ENCODE measurements around the gene TMEM200B.
"Not testable (repeated sequence)": the region's sequence is repeated elsewhere in the genome, so short reads cannot be mapped to it uniquely, and the experiment has no call there.

Gene TMEM200B

GRCh38 chr1:29105822-29106221, 17.9 kb downstream of the TMEM200B start:
- DNase-seq = no peak

GRCh38 chr1:29100487-29100886, 23.2 kb downstream of the TMEM200B start:
- DNase-seq = no peak

- no peak for DNase-seq
Observed at GRCh38 chr1:29099286-29099685, 24.4 kb downstream of the TMEM200B start.

GRCh38 chr1:29096231-29096886, 27.3 kb downstream of the TMEM200B start:
- DNase-seq = no peak

- no peak for DNase-seq
Observed at GRCh38 chr1:29094954-29095353, 28.7 kb downstream of the TMEM200B start.

- DNase-seq = no peak
Observed at GRCh38 chr1:29094433-29094832, 29.3 kb downstream of the TMEM200B start.

- DNase-seq = not testable (repeated sequence)
Observed at GRCh38 chr1:29092704-29093103, 31.0 kb downstream of the TMEM200B start.

- no peak for DNase-seq
Observed at GRCh38 chr1:29090937-29091618, 32.6 kb downstream of the TMEM200B start.

GRCh38 chr1:29084196-29084521, 39.5 kb downstream of the TMEM200B start:
- peak; percentile 21 to 38 for DNase-seq

GRCh38 chr1:29083317-29084195, 40.1 kb downstream of the TMEM200B start:
- DNase-seq = peak in 1 of 2 experiments; percentile 21

GRCh38 chr1:29082519-29082918, 41.2 kb downstream of the TMEM200B start:
- DNase-seq = no peak

GRCh38 chr1:29081201-29081600, 42.5 kb downstream of the TMEM200B start:
- DNase-seq = no peak

- DNase-seq = not testable (repeated sequence)
Observed at GRCh38 chr1:29079916-29080629, 43.6 kb downstream of the TMEM200B start.

GRCh38 chr1:29077155-29077554, 46.5 kb downstream of the TMEM200B start:
- no peak for DNase-seq

All from NCI-H526 (cell line).